Transverse colon (tissue), 3 donors: ENCODE data around the gene DUSP3.

Source experiments
- EP300 ChIP-seq: sonication (generic); formaldehyde crosslinking; IDR thresholded peaks from one replicate; pipeline ENCODE4 v1.6.1; 2017; ENCODE audit warnings: antibody characterized with exemption, low read depth
- POLR2A ChIP-seq: fragments of 450-650 bp; IDR thresholded peaks from one replicate; pipeline ENCODE4 v1.6.1; 2016; ENCODE audit warnings: antibody characterized with exemption, mild to moderate bottlenecking, moderate library complexity
- TF ChIP-seq, protein P1 (sequence below), 5 experiments: fragments of 200-600 bp in 3 of 5; fragments of 450-650 bp in 2 of 5; sonication (generic) in 3 of 5; IDR thresholded peaks; 1 replicate in 2 of 5; 2 replicates in 3 of 5; pipeline ENCODE4 v1.5.1; 2016 to 2017; ENCODE audit warnings: antibody characterized with exemption in 5 of 5, inconsistent platforms in 3 of 5, mild to moderate bottlenecking in 2 of 5, moderate library complexity in 1 of 5

- TF ChIP-seq, protein P1, sequence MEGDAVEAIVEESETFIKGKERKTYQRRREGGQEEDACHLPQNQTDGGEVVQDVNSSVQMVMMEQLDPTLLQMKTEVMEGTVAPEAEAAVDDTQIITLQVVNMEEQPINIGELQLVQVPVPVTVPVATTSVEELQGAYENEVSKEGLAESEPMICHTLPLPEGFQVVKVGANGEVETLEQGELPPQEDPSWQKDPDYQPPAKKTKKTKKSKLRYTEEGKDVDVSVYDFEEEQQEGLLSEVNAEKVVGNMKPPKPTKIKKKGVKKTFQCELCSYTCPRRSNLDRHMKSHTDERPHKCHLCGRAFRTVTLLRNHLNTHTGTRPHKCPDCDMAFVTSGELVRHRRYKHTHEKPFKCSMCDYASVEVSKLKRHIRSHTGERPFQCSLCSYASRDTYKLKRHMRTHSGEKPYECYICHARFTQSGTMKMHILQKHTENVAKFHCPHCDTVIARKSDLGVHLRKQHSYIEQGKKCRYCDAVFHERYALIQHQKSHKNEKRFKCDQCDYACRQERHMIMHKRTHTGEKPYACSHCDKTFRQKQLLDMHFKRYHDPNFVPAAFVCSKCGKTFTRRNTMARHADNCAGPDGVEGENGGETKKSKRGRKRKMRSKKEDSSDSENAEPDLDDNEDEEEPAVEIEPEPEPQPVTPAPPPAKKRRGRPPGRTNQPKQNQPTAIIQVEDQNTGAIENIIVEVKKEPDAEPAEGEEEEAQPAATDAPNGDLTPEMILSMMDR (IDR thresholded peaks at IDR 0.05) = no peak
- TF ChIP-seq POLR2A = no peak
- TF ChIP-seq EP300 = no peak
Observed at GRCh38 chr17:43825567-43825966, 46.8 kb upstream of the DUSP3 start.
